ENCODE results near the gene C19orf67.

Gene C19orf67

DNA sequence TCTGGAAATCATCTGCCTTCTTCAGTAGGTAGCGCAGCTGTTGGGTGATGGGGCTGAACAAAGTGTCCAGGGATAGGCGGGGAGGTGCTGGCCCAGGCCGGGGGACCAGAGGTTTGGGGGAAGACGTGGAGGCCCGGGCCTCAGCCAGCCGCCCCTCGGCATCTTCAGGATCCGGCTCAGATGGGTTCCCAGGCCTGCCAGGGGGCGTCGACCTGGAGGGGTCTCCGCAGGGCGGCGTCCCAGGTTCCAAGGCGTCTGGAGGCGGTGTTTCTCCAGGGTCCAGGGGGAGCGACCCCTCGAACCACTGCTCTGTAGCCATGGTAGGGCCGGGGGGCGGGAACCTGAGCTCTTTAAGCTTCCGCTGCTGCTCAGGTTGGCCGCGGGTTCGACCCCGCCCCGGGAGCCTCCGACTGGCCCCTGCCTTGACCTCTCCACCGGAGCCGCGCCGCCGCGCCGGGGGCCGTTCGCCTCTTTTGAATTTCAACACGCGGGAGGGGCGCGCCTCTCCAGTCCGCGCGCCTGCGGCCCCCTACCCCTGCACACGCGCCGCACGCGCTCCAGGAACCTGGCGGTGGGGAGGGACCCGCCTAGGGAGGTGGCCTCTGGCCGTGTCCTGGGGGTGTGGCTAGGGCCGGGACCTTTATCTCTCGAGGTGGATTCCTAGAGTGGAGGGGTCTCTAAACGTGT, at the start of gene C19orf67:
Gene C19orf67, minus strand, starts transcription at position 475 of the 687 bp plus-strand sequence. Its CDS starts 156 bp downstream, at position 319.
- no peak for DNase-seq

DNA sequence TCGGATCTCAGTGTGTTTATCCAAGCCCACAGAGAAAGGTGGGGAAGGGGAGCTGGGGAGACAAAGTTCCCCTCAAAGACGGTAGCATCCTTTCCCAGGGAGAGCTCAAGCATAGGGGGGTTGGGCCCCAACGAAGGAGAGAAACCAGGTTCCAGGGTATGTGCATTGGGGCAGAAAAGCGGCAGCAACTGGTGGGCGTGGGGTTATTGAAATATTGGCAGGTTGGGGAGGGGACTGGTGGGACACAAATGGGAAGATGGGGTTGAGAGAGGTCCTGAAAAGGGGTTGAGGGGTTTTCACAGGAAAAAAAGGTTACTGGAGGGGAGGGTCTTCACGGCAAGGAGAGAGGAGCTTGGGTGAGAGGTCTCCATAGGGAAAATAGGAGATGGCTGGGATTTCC, 49.8 kb upstream of the C19orf67 start:
- no peak for DNase-seq

DNA sequence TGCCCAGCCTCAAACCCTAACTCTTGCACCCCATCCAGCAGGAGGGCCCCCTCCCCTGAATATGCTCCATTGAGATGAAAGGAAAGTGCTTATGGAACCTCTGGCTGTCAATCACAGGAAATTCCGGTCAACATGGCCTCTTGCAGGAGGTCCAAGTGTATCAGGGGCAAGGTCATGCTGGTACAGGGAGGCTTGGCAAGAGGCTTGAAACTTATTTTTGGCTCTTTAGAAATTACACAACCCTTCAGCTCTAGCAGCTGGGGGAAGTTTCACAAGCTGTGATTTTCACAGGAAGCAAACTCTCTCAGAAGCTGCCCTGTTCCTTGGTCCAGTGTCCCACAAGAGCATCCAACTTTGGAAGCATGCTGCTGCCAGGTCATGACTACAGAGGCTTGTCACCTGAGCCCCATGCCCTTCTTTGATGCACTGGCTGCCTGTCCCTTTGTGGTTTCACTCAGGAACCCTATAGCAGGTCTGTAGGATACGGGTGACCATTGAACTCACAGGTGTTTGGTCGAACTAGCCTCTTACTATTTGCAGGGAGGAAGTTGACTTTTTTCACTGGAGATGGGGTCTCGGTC, 42.4 kb upstream of the C19orf67 start:
- no peak for DNase-seq

DNA sequence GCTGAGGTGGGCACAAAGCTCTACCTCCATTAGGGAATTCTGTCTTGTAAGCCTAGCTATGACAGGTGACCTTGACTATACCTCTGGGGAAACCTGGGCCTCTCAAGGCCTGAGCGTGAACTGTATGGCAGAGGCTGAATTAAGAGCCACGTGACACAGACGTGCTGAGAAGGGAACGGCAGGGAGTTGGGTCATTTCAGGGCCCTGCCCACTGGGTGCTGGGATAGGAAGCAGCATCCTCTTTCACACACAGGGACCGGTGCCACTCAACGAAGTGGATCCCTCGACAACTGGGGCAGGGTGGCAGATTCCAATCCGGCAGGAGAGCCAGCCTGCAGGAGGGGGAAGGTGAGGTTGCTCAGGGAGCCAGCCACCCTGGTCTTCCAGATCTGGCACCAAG, 41.6 kb upstream of the C19orf67 start:
- no peak for DNase-seq

DNA sequence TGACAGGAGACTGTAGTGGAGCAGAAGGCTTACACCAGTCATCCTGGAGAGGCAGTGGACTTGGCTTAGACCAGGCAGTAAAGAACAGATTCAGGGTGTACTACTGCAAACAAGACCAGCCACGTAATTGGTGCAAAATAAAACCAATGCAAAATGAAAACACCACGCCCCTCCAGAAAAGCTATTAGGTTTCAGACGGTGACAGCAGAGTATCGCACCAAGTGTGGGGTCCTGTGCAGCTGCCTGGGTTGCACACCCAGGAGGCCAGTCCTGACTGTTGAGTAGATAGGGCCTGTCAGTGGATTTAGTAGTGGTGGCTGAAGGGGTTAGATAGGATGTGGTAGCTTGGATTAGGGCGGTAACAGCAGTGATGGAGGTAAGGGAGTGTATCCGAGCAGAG, 37.3 kb upstream of the C19orf67 start:
- no peak for DNase-seq

DNA sequence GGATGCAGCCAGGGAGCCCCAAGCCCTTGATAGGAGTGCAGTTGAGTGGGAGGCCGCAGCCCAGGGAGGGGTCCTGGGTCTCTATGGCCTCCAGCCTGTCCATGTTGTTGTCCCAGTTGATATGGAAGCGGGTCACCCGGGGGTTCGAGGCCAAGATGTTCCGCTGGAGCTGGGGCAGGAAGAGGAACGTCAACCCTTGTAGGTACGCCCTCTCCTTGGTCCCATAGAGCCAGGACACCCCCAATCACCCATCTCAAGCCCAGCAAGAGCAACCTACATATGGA, 34.9 kb upstream of the C19orf67 start:
- no peak for DNase-seq

DNA sequence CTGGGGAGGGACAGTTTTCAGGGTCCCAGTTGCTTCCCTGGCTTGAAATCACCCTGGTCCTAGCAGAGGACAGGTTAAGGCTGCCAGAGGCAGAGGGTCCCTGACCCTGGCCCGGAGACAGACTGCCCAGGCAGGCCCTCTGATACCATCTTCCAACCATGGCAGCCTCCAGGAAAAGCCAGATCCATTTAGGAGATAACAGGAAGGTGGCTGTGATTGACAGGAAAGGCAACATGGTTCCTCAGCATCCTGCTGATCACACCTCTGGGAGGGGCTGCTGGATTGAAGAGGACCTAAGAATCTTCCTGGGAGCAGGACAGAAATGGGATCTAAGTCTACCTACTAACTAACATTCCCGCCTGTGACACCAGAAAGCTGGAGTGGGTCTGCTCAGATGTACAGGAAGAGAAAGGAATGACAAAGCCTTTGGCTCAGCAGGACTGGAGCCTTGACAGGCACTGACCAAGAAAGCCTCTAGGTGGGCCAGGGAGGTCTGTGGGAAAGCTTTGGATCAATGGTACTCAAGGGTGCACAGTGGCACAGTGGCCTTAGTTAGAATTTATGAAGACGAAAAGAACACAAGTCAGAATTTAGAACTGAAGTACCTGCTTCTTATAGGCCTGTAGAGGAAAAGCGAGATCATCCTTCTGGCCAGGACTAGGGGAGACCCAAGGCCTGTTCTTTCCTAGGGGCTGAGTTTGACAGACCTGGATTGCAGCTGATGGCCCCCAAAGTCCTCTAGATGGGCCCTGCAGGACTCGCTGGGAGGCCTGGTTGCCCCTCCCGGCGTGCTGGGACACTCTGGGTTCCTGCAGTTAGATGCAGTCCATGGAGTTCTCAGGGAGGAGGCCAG, 34.3 kb upstream of the C19orf67 start:
- DNase-seq = no peak

DNA sequence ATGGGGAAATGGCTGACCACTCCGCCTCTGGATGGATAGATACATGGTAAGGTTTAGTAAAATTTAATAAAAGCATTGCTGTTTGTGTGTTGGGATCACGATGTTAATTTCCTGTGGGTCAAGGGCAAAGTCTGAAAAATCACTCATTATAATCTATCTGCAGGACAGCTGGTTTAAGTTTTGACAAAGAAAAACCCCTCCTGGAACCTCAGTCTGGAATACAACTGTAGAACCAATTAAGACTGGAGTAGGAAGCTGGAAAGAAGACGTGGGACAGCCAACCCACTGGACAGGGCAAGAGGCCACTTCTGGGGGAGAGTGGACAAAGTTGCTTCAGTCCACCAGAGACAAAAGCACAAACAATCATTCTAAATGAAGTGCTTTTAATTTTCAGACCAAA, 33.6 kb upstream of the C19orf67 start:
- DNase-seq = no peak

DNA sequence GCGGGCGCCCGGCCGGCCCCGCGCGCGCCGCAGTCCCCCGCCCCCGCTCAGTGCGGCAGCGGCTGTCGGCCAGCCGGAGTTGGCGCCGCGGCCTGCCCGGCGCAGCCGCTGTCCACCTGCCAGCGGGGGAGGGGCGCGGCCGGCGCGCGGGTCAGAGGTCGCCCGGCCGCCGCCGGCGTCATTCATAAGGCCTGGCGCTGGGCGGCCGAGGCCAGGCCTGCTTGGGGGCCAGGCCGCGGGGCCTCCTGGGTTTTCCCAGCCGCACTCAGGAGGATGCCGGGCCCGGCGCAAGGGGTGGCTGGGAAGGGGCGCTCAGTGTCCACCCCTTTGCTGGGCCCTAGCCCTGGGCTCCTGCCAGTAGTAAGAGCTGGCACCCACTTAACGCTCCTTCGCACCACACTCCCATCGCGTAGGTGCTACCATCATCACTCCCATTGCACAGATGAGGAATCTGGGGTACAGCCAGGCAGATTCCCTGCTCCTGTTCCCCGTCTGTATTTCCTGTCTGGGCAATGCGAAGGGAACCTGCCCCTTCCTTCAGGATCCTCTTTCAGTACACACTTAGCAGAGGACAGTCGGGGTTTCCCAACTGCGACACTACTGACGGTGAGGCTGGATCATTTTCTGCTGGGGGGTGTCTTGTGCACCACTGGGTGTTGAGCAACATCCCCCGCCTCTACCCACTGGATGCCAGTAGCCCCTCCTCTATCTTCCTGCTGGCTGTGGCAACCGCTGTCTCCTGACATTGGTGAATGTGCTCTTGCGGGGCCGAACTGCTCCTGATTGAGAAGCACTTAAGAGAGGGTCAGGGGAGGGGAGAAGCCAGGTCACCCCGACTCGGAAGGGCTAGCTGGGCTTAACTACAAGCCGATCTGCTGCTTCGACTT, 32.8 kb upstream of the C19orf67 start:
- peak in 1 of 2 experiments; percentile 24 for DNase-seq

DNA sequence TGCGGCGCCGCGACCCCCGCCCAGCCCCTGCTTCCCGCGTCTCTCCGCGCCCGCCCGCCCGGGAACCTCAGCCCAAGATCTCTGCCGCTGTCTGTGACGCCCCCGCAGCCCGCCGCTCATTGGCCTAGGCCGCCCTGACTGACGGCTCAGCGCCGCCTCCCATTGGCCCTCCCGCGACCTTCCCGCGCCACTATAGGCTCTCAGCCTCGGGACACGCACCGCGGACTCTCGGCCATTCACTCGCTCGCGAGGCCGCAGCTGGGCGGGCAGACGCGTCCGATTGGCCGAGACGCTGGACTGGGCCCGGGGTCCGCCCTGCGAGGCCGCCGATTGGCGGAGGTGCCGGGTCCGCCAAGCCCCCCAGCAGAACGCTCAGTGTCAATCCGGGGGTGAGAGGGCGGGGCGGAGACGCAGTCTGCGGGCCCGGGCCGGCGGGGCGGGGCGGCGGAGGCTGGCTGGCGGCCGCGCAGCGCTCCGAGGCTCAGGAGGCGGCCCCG, 32.1 kb upstream of the C19orf67 start, which contains the start of gene PRKACA:
Gene PRKACA, minus strand, starts transcription at position 95 of the 497 bp plus-strand sequence. CDS start 215 bp downstream, outside the sequence.
- peak; percentile 93 to 98 for DNase-seq

DNA sequence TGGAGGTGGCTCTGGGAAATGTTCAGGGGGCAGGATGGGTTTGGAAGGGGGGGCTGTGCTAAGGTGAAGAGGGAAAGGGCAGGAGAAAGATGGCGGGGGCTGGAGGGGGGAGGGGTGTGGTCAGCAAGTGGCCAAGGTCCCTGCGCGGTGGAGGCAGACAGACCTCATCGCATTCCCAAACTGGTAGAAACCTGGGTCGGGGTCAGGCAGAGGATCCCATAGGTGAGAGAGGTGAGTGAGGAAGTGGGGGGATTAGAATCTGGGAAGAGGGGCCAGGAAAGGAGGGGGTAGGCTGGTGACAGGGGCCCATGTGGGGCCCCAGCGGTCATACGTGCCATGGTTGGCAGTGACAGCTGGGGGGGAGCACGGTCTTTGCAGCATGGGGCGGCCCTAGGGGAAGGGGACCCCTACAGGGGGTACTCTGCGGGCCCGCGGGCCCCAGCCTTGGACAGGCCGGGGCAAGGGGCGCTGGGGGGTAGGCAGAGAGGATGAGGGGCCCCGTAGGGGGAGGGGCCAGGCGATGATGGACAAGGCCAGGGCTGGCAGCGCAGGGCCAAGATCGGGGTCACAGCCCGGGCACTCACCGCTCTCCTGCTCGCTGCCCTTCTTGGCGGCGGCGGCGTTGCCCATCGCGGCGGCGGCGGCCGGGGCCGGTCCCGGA, 31.5 kb upstream of the C19orf67 start:
- DNase-seq = no peak

DNA sequence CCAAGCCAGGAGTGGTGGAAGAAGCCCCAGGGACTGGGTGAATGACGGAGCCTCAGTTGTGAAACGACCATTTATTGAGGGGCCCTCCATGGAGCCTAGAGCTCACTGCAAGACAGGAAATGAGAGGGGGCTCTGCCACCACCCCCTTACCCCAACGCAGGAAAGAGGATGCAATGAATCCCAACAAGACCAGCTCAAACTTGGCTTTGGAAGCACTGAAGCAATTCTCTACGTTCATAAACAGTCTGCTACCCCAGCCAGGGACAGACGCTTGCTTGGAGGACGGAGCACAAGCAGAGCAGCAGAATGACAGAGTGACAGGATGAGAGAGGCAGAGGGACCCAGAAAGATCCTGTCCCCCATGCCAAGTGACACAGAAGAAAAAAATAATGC, 30.9 kb upstream of the C19orf67 start:
- DNase-seq = no peak

DNA sequence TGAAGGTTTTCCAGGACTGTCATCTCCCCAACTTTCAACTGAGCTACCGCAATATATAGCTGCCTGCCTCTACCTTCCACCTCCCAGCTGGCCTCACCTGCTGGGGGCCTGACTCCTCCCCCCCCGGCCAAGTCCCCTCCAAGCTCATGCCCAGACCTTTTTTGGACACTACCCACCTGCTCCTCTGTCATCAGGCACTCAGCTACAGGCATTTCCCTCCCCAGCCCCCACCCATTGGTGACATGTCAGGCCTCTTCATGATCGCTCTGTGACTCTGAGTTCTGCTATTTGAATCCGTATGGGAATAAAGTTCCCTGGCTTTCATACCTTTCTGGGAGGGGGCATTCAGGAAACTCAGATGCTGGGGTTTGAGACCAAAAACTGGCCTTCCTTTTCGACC, 30.2 kb upstream of the C19orf67 start:
- no peak for DNase-seq

DNA sequence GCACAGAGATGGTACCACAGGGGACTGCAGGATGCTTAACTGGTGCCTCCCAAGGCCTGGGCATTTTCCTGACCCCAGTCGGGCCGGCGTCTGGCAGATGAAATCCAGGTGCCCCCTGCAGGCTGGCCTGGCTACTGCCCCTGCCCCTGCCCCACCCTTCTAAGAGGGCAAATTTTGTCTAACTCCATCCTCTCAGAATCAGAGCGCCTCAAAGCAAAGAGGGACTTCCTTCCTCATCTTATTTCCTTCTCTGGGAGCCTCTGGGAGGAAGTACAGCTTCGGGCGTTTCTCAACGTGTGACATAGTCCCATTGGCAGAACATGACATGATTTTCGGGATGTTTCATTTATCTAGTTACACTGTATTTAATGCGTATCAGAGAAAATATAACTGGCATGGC, 29.3 kb upstream of the C19orf67 start:
- DNase-seq = no peak

DNA sequence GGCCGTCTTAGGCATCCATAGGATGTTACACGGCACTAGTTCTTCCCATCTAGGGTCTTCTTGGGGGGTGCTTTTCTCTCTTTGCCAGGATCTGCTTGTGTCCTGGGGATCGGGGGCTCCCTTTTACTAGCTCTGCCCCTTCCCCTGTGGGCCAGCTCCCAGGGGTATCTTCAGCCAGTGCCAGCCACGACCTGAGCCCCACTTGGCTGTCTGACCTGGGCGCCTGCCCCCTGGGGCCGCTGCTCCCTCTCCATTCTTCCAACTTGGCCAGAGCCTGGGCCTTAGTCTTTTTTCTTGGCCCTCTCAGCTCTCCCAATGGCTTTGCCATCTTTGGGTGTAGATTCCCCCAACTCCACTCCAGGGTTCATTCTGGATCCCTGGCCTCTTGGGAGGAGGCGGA, 28.9 kb upstream of the C19orf67 start:
- DNase-seq = no peak

DNA sequence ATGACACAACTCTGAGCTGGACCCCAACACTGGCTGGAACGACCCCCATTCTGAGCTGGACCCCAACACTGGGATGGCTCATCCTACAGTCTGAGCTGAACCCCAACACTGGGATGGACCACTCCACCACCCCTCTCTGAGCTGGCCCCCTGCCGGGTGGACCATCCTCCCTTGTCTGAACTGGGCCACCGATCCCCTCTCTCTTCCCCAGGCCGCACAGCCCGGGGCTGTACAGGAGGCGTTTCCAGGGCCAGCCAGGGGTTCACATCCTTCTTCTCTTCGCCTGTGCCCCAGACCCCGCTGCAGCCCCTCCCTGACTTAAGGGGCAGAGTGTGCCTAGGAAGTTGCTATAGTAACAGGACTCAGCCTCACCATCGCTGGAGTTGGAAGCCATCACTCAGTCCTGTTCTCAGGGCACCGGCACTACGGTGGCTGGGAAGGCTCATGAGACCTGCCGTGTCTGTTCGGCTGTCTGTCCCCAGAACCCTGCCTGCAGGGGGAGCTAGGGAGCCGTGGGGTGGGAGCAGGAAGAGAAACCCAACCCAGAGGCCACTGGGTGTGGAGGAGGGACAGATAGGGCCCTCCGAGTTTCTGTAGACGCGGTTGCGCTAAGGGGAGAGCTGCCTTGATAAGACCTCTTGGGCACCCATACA, 28.3 kb upstream of the C19orf67 start:
- no peak for DNase-seq

DNA sequence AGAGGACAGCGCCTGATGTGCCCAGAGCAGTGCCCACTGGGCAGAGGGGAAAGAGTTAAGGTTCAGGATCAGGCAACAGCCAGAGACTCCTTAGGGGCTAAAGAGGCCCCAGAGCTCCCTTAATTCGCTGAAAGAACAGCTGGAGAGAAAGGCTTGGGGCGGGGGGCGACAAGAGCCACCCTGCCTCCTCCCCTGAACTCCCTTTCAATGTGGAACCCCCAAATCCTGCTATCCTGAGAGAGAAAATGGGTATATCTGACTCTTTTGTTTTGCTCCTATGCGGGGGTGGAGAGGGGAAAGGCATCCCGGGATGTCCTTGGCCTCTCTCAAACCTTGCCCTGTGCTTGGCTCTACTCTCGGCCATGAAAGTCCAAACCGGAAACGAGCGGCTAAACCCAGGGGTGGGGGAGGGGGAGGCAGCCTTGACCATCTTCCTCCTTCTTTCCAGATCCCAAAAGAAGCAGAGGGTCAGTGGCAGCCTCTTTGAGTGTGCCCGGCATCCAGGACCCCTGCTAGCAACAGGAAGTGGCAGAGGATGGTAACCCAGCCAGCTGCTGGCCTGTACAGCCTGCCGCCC, 27.3 kb upstream of the C19orf67 start:
- no peak for DNase-seq

DNA sequence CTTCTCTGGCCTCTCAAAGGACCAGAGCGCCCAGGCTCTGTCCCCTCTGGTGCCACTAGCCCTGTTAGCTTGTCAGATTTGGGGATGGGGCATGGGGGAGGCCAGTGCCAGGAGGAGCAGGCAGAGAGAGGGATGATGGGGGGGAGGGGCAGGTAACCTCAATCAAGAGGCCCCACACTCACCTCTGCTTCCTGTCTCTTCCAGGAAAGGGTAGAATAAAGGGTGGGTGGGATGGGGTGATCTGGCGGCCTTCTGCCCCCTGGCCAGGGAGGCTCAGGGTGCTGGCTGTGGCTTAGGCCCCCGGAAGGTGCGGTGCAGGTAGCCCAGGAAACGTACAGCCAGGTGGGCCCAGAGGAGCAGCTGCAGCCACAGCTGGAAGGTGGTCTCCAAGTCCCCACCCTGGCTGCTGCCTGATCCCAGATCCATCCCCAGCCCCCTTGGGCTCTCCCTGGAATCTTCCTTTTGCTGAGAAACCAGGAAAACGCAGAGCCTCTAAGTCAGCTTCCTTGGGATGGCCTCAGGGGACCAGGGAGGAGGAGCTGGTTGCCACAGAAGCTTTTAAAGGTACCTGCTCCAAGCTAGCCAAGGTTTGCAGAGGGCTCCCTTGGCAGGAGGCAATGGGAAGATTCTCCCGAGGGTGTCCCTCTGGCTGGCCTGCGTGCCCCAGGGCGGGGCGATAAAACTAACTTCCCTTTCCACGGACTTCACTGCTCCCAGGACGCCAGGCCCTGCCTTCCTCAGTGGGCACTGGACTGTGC, 26.6 kb upstream of the C19orf67 start:
- no peak for DNase-seq

DNA sequence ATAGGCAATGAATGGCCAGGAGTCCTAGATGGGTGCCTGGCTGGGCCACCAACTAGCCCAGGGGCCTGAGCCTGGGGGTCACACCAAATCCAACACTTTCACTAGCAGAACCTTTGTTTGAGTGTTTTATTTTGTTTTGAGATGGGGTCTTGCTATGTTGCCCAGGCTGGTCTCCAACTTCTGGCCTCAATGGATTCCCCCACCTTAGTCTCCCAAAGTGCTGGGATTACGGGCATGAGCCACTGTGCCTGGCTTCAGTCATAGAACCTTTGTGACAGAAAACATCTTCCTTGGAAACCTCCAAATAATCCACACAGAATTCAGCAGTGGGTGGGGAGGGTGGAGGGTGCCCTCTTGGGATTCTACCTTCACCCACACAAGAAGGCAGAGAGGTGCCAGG, 25.9 kb upstream of the C19orf67 start:
- no peak for DNase-seq

DNA sequence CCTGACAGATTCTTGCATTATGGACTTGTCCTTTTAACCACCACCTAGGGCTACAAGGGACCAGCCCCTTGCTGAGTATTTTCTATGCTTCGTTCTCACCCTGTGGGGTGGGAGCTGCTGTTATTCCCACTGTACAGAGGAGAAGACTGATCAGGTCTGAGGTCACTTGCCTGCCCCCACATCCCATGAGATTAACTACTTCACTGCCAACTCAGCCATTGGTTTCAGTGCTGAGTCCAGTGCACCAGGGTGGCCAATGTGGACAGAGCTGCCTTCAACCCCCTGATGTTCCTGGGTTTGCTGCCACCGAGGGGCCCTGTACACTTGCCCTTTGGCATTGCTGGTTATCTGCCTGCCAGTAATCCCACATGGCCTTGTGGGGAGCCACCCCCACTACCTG, 25.1 kb upstream of the C19orf67 start:
- no peak for DNase-seq

Measured in cerebellar nuclear complex (tissue), 1 donor.